Trophoblast cell (in vitro differentiated cells and primary cell): Measurements from ENCODE around the gene VGLL2.

Experiments
- DNase-seq, 2 donors: peaks; one replicate each; pipeline ENCODE4 v3.0.0-alpha.2; 2016
- H2AFZ ChIP-seq: 2 replicates; pipeline ENCODE4 v1.6.1; 2013; ENCODE audit warnings: low read length, moderate library complexity, mild to moderate bottlenecking; ENCODE audit not compliant: insufficient read depth, poor library complexity
- H2AK5ac ChIP-seq: 2 replicates; pipeline ENCODE4 v1.6.1; 2013; ENCODE audit warnings: mild to moderate bottlenecking, low read length
- H2BK120ac ChIP-seq: 2 replicates; pipeline ENCODE4 v1.6.1; 2013; ENCODE audit warnings: low read length, mild to moderate bottlenecking, moderate library complexity; ENCODE audit not compliant: insufficient read depth, poor library complexity
- H2BK12ac ChIP-seq: 2 replicates; pipeline ENCODE4 v1.6.1; 2013; ENCODE audit warnings: mild to moderate bottlenecking, low read length, moderate library complexity
- H2BK5ac ChIP-seq: 2 replicates; pipeline ENCODE4 v1.6.1; 2013; ENCODE audit warnings: low read length, low read depth, moderate library complexity, mild to moderate bottlenecking; ENCODE audit not compliant: poor library complexity
- H3K14ac ChIP-seq: 2 replicates; pipeline ENCODE4 v1.6.1; 2013; ENCODE audit warnings: mild to moderate bottlenecking, low read length
- H3K18ac ChIP-seq: 2 replicates; pipeline ENCODE4 v1.6.1; 2013; ENCODE audit warnings: mild to moderate bottlenecking, low read length
- H3K23ac ChIP-seq: 2 replicates; pipeline ENCODE4 v1.6.1; 2013; ENCODE audit warnings: low read length
- H3K27ac ChIP-seq: 2 replicates; pipeline ENCODE4 v1.5.1; 2013; ENCODE audit warnings: low read depth, mild to moderate bottlenecking, inconsistent platforms, low read length, moderate library complexity
- H3K27me3 ChIP-seq: 2 replicates; pipeline ENCODE4 v1.6.1; 2013; ENCODE audit warnings: inconsistent platforms, mild to moderate bottlenecking, low read length, moderate library complexity; ENCODE audit not compliant: insufficient read depth
- H3K36me3 ChIP-seq, 2 experiments: 1 replicate in 1 of 2; 2 replicates in 1 of 2; pipeline ENCODE4 v1.6.1; 2013; ENCODE audit warnings: low read length in 2 of 2, mild to moderate bottlenecking in 2 of 2, moderate library complexity in 1 of 2; ENCODE audit not compliant: insufficient read depth in 2 of 2, control insufficient read depth in 1 of 2
- H3K4ac ChIP-seq: 2 replicates; pipeline ENCODE4 v1.6.1; 2013; ENCODE audit warnings: low read depth, mild to moderate bottlenecking, low read length, moderate library complexity
- H3K4me1 ChIP-seq, 2 experiments: 1 replicate in 1 of 2; 2 replicates in 1 of 2; pipeline ENCODE4 v1.6.1; 2013; ENCODE audit warnings: low read length in 2 of 2, mild to moderate bottlenecking in 2 of 2, moderate library complexity in 1 of 2; ENCODE audit not compliant: insufficient read depth in 2 of 2, control insufficient read depth in 1 of 2
- H3K4me2 ChIP-seq: 2 replicates; pipeline ENCODE4 v1.6.1; 2013; ENCODE audit warnings: inconsistent platforms, mild to moderate bottlenecking, low read length, moderate library complexity
- H3K4me3 ChIP-seq: 2 replicates; pipeline ENCODE4 v1.5.1; 2013; ENCODE audit warnings: mild to moderate bottlenecking, low read depth, low read length, inconsistent platforms
- H3K79me1 ChIP-seq: one replicate; pipeline ENCODE4 v1.6.1; 2013; ENCODE audit warnings: low read length
- H3K79me2 ChIP-seq: 2 replicates; pipeline ENCODE4 v1.6.1; 2013; ENCODE audit warnings: low read length, mild to moderate bottlenecking; ENCODE audit not compliant: control insufficient read depth, insufficient read depth, poor library complexity
- H3K9ac ChIP-seq: 2 replicates; pipeline ENCODE4 v1.6.1; 2013; ENCODE audit warnings: mild to moderate bottlenecking, low read length
- H3K9me3 ChIP-seq: 2 replicates; pipeline ENCODE4 v1.6.1; 2013; ENCODE audit warnings: low read depth, mild to moderate bottlenecking, control low read depth, inconsistent platforms, low read length; ENCODE audit not compliant: insufficient read depth
- H4K12ac ChIP-seq: 2 replicates; pipeline ENCODE4 v1.6.1; 2013; ENCODE audit warnings: low read depth, mild to moderate bottlenecking, low read length, moderate library complexity
- H4K8ac ChIP-seq: 2 replicates; pipeline ENCODE4 v1.6.1; 2013; ENCODE audit warnings: low read depth, mild to moderate bottlenecking, low read length, moderate library complexity
- H4K91ac ChIP-seq: one replicate; pipeline ENCODE4 v1.6.1; 2013; ENCODE audit warnings: low read depth, mild to moderate bottlenecking, low read length, moderate library complexity
- WGBS: extraction: QIAGEN DNeasy Blood & Tissue Kit; methylation state at CpG from one replicate; pipeline ENCODE4 v1.1.7; 2013; ENCODE audit warnings: missing lambda C conversion rate; ENCODE audit not compliant: insufficient read length, insufficient coverage; ENCODE audit errors: extremely low coverage; 5-methylcytosine and 5-hydroxymethylcytosine counted together

The VGLL2 gene

GRCh38 chr6:117307655-117308054, 42.3 kb downstream of the VGLL2 start:
- no peak overlapping the region for H3K23ac ChIP-seq
- H3K27ac ChIP-seq: no peak overlapping the region
- H3K14ac ChIP-seq: no peak overlapping the region
- no peak overlapping the region for H3K4ac ChIP-seq
- no peak overlapping the region for H2BK12ac ChIP-seq
- H3K4me2 ChIP-seq: no peak overlapping the region
- no peak overlapping the region for H3K4me3 ChIP-seq
- H2AFZ ChIP-seq: no peak overlapping the region
- peaks cover 0 to 3% of the 10 kb centered on the region in 2 experiments for H3K4me1 ChIP-seq
- no peaks in the 10 kb centered on the region for H3K9me3 ChIP-seq
- no peak overlapping the region for H4K12ac ChIP-seq
- no peak overlapping the region for H2AK5ac ChIP-seq
- H3K27me3 ChIP-seq: no peaks in the 10 kb centered on the region
- H3K18ac ChIP-seq: no peak overlapping the region
- no peak overlapping the region for H2BK120ac ChIP-seq
- H4K91ac ChIP-seq: no peak overlapping the region
- H3K9ac ChIP-seq: no peak overlapping the region
- H2BK5ac ChIP-seq: no peak overlapping the region
- H3K36me3 ChIP-seq: no peaks in the 10 kb centered on the region
- H4K8ac ChIP-seq: no peak overlapping the region
- no CpG with 5 or more reads among the region's 3 CpGs for WGBS
- no peak for DNase-seq
- H3K79me2 ChIP-seq: no peaks in the 10 kb centered on the region
- no peaks in the 10 kb centered on the region for H3K79me1 ChIP-seq

- no peak overlapping the region for H3K18ac ChIP-seq
- no CpG with 5 or more reads among the region's 3 CpGs for WGBS
Measured at GRCh38 chr6:117309069-117309468, 43.7 kb downstream of the VGLL2 start.

DNA sequence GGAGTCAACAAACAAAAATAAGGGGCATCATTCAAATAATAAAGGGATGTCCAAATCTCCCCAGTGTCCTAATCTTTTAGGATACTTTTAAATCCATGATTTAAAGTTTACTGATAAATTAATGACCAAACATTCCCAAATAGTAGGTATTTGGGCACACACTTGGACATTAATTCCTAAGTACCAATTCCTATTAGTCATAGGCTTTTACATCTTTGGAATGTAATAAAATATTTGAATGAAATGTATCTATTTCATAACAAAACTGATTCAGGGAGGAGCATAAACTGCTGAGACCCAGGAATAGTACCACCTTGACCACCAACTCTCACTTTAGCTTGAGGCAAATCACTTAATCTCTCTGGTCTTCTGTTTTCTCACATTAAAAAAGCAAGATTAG, 44.3 kb downstream of the VGLL2 start:
- Histone ChIP-seq H3K79me1 (no peaks in the 10 kb centered on the region), H2BK12ac (no peak overlapping the region), H4K12ac (no peak overlapping the region), H2BK120ac (no peak overlapping the region), H2AK5ac (no peak overlapping the region), H3K18ac (no peak overlapping the region), H3K9me3 (no peaks in the 10 kb centered on the region), H2AFZ (no peak overlapping the region), H4K91ac (no peak overlapping the region), H3K9ac (no peak overlapping the region), H2BK5ac (no peak overlapping the region), H3K4me1 (peaks cover 0 to 3% of the 10 kb centered on the region in 2 experiments), H3K4me2 (no peak overlapping the region), H3K14ac (no peak overlapping the region), H3K4ac (no peak overlapping the region), H3K23ac (no peak overlapping the region), H3K27me3 (no peaks in the 10 kb centered on the region), H3K36me3 (no peaks in the 10 kb centered on the region), H3K79me2 (no peaks in the 10 kb centered on the region), H3K4me3 (no peak overlapping the region), H3K27ac (no peak overlapping the region), H4K8ac (no peak overlapping the region)
- no peak for DNase-seq

More at GRCh38 chr6:117309069-117309468, 43.7 kb downstream of the VGLL2 start:
- DNase-seq: no peak
- no peak overlapping the region for H2BK12ac ChIP-seq
- no peaks in the 10 kb centered on the region for H3K27me3 ChIP-seq
- H3K4ac ChIP-seq: no peak overlapping the region
- no peak overlapping the region for H4K12ac ChIP-seq
- H3K4me2 ChIP-seq: no peak overlapping the region
- no peak overlapping the region for H3K23ac ChIP-seq
- no peak overlapping the region for H3K4me3 ChIP-seq
- no peak overlapping the region for H2BK120ac ChIP-seq
- H3K79me1 ChIP-seq: no peaks in the 10 kb centered on the region
- H4K8ac ChIP-seq: no peak overlapping the region
- no peak overlapping the region for H2AK5ac ChIP-seq
- no peak overlapping the region for H3K14ac ChIP-seq
- peaks cover 0 to 3% of the 10 kb centered on the region in 2 experiments for H3K4me1 ChIP-seq
- H3K79me2 ChIP-seq: no peaks in the 10 kb centered on the region
- H3K36me3 ChIP-seq: no peaks in the 10 kb centered on the region
- H2BK5ac ChIP-seq: no peak overlapping the region
- H3K9ac ChIP-seq: no peak overlapping the region
- no peaks in the 10 kb centered on the region for H3K9me3 ChIP-seq
- no peak overlapping the region for H2AFZ ChIP-seq
- H3K27ac ChIP-seq: no peak overlapping the region
- H4K91ac ChIP-seq: no peak overlapping the region

- Histone ChIP-seq H3K36me3 (no peaks in the 10 kb centered on the region), H3K14ac (no peak overlapping the region), H2BK120ac (no peak overlapping the region), H3K4me3 (no peak overlapping the region), H3K9ac (no peak overlapping the region), H4K91ac (no peak overlapping the region), H3K18ac (no peak overlapping the region), H3K9me3 (no peaks in the 10 kb centered on the region), H3K4me1 (peaks cover 0 to 1% of the 10 kb centered on the region in 2 experiments), H3K4ac (no peak overlapping the region), H3K79me1 (no peaks in the 10 kb centered on the region), H3K23ac (no peak overlapping the region), H3K27me3 (no peaks in the 10 kb centered on the region), H2AFZ (no peak overlapping the region), H3K27ac (no peak overlapping the region), H3K79me2 (no peaks in the 10 kb centered on the region), H2BK5ac (no peak overlapping the region), H4K12ac (no peak overlapping the region), H2BK12ac (no peak overlapping the region), H3K4me2 (no peak overlapping the region), H4K8ac (no peak overlapping the region), H2AK5ac (no peak overlapping the region)
- no peak for DNase-seq
- WGBS: no CpG with 5 or more reads among the region's 3 CpGs
Measured at GRCh38 chr6:117311310-117311709, 46.0 kb downstream of the VGLL2 start.
